GM12872 (cell line): ENCODE results near the gene ATP6V0A4.

ENCODE experiments used
- TF ChIP-seq, protein P1 (sequence below): IDR thresholded peaks from 3 replicates; pipeline ENCODE4 v1.5.1; 2011; ENCODE audit warnings: low read depth, mild to moderate bottlenecking, low read length, moderate library complexity; ENCODE audit not compliant: insufficient read depth

Gene ATP6V0A4

DNA sequence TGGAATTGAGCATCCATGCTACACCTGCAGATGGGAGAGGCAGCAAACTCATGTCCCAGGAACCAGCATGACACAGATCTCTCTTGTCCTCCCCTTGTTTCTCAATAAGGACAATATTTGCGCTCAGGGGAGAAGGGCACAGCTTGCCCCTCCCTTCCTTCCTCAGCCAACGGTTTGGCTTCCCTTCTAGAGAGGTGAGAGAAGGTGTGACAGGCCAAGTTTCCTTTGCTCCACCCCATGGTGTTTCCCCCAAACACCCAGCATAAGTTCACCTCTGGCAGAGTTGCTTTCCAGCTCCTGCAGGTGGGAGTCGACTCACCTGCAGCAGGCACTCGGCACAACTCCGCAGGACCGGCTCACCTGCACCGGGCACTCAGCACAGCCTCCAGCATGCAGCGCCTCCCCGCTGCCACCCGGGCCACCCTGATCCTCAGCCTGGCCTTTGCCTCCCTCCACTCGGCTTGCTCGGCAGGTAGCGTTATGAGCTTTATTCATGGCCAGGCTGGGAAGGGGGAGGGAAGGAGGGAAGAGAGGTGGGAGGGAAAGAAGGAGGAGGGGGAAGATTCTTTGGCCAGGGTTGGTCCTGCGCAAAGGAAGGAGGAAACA, at the start of gene ATP6V0A4, which contains the start of gene TMEM213:
Gene ATP6V0A4, minus strand, starts transcription at position 482 of the 606 bp plus-strand sequence. CDS start 26,949 bp downstream, outside the sequence.
Gene TMEM213, plus strand, starts transcription at position 280 of the 606 bp plus-strand sequence. Its CDS starts 111 bp downstream, at position 391.
- TF ChIP-seq, protein P1, sequence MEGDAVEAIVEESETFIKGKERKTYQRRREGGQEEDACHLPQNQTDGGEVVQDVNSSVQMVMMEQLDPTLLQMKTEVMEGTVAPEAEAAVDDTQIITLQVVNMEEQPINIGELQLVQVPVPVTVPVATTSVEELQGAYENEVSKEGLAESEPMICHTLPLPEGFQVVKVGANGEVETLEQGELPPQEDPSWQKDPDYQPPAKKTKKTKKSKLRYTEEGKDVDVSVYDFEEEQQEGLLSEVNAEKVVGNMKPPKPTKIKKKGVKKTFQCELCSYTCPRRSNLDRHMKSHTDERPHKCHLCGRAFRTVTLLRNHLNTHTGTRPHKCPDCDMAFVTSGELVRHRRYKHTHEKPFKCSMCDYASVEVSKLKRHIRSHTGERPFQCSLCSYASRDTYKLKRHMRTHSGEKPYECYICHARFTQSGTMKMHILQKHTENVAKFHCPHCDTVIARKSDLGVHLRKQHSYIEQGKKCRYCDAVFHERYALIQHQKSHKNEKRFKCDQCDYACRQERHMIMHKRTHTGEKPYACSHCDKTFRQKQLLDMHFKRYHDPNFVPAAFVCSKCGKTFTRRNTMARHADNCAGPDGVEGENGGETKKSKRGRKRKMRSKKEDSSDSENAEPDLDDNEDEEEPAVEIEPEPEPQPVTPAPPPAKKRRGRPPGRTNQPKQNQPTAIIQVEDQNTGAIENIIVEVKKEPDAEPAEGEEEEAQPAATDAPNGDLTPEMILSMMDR = no peak

DNA sequence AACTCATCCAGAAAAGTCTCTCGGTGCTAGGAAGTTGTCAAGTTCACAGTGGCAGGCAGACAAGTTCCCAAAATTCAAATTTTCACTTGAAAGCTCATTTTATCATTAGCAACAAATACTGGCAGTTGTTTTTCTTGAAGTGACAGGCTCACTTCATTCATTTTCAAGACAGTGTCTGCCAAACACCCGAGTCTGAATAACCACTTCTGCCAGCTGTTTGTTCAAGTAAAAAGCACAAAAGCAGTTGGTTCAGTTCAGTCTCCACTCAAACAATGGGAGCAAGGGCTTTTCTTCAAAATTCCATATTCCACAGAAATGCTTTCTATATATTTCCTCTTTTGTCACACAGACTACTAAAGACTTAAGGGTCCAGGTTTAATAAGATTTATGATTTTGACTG, 47.7 kb upstream of the ATP6V0A4 start:
- TF ChIP-seq, protein P1 = no peak

DNA sequence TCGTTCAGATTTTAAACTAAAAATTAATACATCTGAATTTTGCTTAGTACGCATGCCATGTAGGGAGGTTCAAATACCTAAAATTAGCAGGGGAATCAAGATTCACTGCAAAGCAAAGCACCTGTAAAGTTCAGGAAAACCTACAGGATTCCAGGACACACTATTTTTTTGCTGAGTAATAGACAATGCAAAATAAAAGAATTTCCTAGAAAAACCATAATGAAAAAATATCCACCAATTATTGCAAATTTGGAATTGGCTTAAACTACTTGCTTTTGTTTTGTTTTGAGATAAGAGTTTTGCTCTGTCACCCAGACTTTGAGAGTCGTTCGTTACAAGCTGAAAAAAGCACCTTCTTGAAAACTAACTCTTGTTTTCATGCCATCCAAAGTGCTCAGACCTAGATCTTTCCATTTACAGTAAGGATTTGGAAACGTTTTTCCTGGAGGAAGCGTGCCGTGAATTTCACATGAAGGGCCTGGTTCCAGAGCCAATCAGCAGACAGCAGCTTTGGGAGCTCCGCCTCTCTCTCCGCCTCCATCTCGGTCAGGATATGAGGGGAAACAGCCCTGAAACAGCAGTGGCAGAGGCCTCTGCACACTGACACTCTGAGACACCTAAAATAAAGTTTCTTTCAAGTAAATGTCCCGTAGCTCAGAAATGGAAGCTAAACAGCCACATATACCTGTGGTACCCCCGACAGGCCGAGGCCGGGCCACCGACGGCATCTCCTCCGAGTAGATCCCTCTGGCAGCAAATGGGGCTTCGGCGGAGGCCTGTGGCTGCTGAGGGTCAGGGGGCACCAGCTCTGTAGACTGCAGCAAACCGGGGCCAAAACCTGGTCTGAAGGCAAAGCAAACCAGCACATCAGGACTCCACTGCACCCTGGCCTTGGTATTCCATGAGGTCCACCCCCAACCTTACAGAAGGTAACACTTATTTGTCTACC, 45.9 kb upstream of the ATP6V0A4 start:
- TF ChIP-seq, protein P1 = no peak

DNA sequence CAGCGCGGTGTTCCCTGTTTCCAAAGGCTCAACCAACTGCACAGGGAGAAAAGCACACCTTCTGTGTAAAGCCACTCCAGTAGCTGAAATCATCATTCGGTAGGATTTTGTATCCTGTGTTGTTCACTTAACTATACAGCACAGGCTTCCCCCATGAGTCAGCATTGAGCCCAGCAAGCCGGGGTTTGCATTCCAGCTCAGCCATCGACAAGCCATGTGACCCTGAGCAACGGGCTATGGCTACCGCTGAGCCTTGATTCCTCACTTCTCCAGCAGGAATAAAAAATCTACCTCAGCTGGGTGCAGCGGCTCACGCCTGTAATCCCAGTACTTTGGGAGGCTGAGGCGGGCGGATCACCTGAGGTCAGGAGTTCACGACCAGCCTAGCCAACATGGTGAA, 44.1 kb upstream of the ATP6V0A4 start:
- TF ChIP-seq, protein P1 = no peak

DNA sequence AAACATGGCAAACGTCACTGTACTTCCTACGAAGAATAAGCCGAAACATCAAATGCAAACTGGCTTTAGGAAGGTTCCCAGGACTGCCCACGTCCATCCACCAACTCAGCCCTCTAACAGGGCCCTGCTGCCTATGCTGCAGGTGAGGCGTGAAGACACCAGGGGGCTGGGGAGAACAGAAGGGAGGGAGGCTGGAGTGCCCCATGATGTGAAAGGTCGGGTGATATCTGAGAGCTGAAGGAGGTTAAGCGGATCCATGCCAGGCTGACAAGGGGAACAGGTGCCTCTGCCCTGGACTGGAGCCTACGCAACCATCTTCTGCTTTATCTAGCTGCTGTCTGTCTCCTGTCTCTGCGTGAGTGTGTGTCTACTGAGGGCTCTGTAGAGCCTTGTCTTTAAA, 40.2 kb upstream of the ATP6V0A4 start:
- TF ChIP-seq, protein P1 = no peak

DNA sequence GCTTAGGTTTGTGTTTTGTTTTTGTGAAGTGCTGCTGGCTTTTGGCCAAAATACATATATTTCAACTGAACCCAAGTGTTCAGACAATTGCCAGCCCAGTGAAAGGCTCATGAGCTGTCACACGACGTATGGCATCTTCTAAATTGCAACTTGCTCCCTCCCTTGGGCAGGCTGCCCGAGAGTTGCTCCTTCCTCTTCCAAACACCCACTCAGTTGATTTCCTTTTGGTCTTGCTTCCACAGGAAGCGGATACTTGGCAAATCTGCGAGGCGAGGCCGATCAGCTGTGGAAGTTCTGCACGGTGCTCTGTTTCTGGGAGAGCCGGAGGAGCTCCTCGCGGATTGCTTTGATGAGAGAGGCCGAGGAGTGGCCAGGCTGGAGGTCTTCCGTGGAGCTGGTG, 39.6 kb upstream of the ATP6V0A4 start:
- TF ChIP-seq, protein P1 = no peak

DNA sequence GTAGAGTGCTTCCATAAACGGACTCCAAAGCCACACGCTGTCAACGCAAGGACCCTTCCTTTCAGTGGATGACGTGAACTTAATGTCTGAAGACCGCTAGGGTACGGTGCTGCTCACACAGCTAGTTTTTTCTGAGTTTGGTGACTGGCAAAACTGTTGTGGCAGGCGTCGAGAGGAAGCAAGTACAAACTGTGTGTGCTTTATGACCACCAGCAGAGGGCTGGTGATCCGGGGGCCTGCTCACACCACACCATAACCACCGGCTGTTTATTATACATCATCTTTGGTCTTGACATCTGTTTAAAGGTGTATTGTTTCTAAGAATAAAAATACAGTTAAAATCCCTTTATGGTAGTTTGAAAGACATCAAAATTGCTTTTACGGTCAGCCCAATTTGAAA, 37.1 kb upstream of the ATP6V0A4 start:
- TF ChIP-seq, protein P1 = no peak
